OCI-LY7 (cell line): ENCODE results near the gene TM9SF2. TPM values are rescaled to one million over a fixed set of nuclear protein-coding genes. Genes with fewer than 3 reads are reported as not detected.

Source experiments
- BruUV-seq: library from RNA; stranded (reverse); fragments of 400-500 nt; replicated peaks from 2 replicates; lab custom pipeline; 2021; lab: Mats Ljungman, UMichigan
- CTCF ChIA-PET: fragments of 300-600 bp; sonication (Branson Sonifier 250); formaldehyde crosslinking; loops from one replicate; lab custom pipeline; 2022; ENCODE audit warnings: antibody characterized with exemption; ENCODE audit not compliant: unreplicated experiment; lab: Charles Lee
- POLR2A ChIA-PET: fragments of 300-600 bp; sonication (Branson Sonifier 250); formaldehyde crosslinking; loops from one replicate; lab custom pipeline; 2022; ENCODE audit warnings: antibody characterized with exemption; lab: Charles Lee
- DNase-seq: peaks from one replicate; pipeline ENCODE4 v3.0.0-alpha.2; 2015; ENCODE audit warnings: low spot score
- H2AFZ ChIP-seq: fragments of 200-600 bp; sonication (generic), shearing (Covaris generic); 2 replicates; pipeline ENCODE4 v1.6.1; 2014; ENCODE audit warnings: mild to moderate bottlenecking, antibody characterized with exemption, low read length, moderate library complexity
- H3K27ac ChIP-seq: fragments of 200-600 bp; sonication (generic); 2 replicates; pipeline ENCODE4 v1.5.1; 2014; ENCODE audit warnings: mixed run types, low read depth, mild to moderate bottlenecking, moderate library complexity, low read length, inconsistent platforms; ENCODE audit not compliant: poor library complexity, severe bottlenecking
- H3K36me3 ChIP-seq: fragments of 200-600 bp; sonication (generic); 2 replicates; pipeline ENCODE4 v1.6.1; 2014; ENCODE audit warnings: mild to moderate bottlenecking, antibody characterized with exemption, low read length, moderate library complexity, mixed read lengths; ENCODE audit not compliant: insufficient read depth
- H3K4me1 ChIP-seq: fragments of 200-600 bp; sonication (generic); 2 replicates; pipeline ENCODE4 v1.5.1; 2014; ENCODE audit warnings: mild to moderate bottlenecking, low read length; ENCODE audit not compliant: insufficient read depth, poor library complexity, severe bottlenecking
- H3K4me2 ChIP-seq: fragments of 200-600 bp; sonication (generic); 2 replicates; pipeline ENCODE4 v1.6.1; 2014; ENCODE audit warnings: mild to moderate bottlenecking, low read length
- H3K4me3 ChIP-seq: fragments of 200-600 bp; sonication (generic); 2 replicates; pipeline ENCODE4 v1.5.1; 2014; ENCODE audit warnings: mild to moderate bottlenecking, low read depth, low read length; ENCODE audit not compliant: poor library complexity, severe bottlenecking
- H3K79me2 ChIP-seq: fragments of 200-600 bp; sonication (generic); 2 replicates; pipeline ENCODE4 v1.6.1; 2016; ENCODE audit warnings: low read depth, mild to moderate bottlenecking, low read length, moderate library complexity, mixed read lengths; ENCODE audit not compliant: insufficient read depth
- H3K9me2 ChIP-seq: fragments of 200-600 bp; sonication (generic); 2 replicates; pipeline ENCODE4 v1.6.1; 2016; ENCODE audit warnings: mild to moderate bottlenecking, low read length, mixed read lengths; ENCODE audit not compliant: insufficient read depth
- H3K9me3 ChIP-seq: fragments of 200-600 bp; sonication (generic); 2 replicates; pipeline ENCODE4 v1.6.1; 2014; ENCODE audit warnings: mild to moderate bottlenecking, mixed run types, low read length, mixed read lengths
- H4K20me1 ChIP-seq: fragments of 200-600 bp; sonication (generic); 2 replicates; pipeline ENCODE4 v1.6.1; 2014; ENCODE audit warnings: mild to moderate bottlenecking, antibody characterized with exemption, low read length, moderate library complexity, mixed read lengths; ENCODE audit not compliant: insufficient read depth
- EZH2phosphoT487 ChIP-seq: fragments of 200-600 bp; sonication (generic); IDR thresholded peaks from 2 replicates; pipeline ENCODE4 v1.6.1; 2018; ENCODE audit warnings: low read depth, borderline replicate concordance, mild to moderate bottlenecking, mixed run types, antibody characterized with exemption, low read length, moderate library complexity, mixed read lengths
- intact Hi-C: fragments of 100-400 bp; cut with micrococcal nuclease; formaldehyde crosslinking; loops from one replicate; pipeline ENCODE4 v1.10.0; 2022; ENCODE audit not compliant: unreplicated experiment
- total RNA-seq, 2 experiments: library from RNA; depleted of rRNA in 1 of 2; stranded (reverse); fragments of >200 nt in 1 of 2; shearing (Covaris generic) in 1 of 2; gene quantifications; 2 replicates each; pipeline ENCODE4 v1.2.3, GENCODE V29; 2014 to 2022
- TF ChIP-seq, protein P1 (sequence below): fragments of 200-600 bp; sonication (generic); conservative IDR thresholded peaks from 2 replicates; pipeline ENCODE4 v1.5.1; 2014; ENCODE audit warnings: mild to moderate bottlenecking, antibody characterized with exemption, low read length, moderate library complexity, mixed read lengths

Gene TM9SF2
- total RNA-seq, 2 experiments from 2014 or later: 17.8 to 27.3 TPM

DNA sequence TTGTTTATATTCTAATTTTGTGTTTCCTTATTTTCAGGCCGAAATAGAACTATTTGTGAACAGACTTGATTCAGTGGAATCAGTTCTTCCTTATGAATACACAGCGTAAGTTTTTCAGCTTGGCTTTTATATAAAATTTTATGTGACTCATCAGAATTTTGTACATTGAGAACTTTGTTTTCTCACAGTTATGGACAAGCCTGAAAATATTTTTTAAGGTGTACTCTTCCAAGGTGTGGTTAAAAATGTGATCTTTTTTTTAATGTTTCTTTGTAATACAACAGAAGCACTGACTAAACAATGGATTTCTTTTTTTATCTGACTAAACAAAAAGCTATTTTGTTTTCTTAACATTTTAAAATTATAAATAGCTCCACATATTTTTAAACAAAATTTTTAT is 16.3 kb downstream of the TM9SF2 start:
- Histone ChIP-seq H3K4me3 (no peak overlapping the region), H3K36me3 (peaks cover 20% of the 10 kb centered on the region), H3K4me1 (no peaks in the 10 kb centered on the region), H4K20me1 (no peaks in the 10 kb centered on the region), H3K4me2 (no peak overlapping the region), H3K79me2 (peaks cover 40% of the 10 kb centered on the region; the same call in 1 of the 2 replicates), H3K27ac (no peak overlapping the region), H3K9me2 (no peaks in the 10 kb centered on the region), H3K9me3 (no peaks in the 10 kb centered on the region), H2AFZ (no peak overlapping the region)
- intact Hi-C loops: no loop called here
- TF ChIP-seq EZH2phosphoT487: no peak
- TF ChIP-seq, protein P1, sequence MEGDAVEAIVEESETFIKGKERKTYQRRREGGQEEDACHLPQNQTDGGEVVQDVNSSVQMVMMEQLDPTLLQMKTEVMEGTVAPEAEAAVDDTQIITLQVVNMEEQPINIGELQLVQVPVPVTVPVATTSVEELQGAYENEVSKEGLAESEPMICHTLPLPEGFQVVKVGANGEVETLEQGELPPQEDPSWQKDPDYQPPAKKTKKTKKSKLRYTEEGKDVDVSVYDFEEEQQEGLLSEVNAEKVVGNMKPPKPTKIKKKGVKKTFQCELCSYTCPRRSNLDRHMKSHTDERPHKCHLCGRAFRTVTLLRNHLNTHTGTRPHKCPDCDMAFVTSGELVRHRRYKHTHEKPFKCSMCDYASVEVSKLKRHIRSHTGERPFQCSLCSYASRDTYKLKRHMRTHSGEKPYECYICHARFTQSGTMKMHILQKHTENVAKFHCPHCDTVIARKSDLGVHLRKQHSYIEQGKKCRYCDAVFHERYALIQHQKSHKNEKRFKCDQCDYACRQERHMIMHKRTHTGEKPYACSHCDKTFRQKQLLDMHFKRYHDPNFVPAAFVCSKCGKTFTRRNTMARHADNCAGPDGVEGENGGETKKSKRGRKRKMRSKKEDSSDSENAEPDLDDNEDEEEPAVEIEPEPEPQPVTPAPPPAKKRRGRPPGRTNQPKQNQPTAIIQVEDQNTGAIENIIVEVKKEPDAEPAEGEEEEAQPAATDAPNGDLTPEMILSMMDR: no peak
- ChIA-PET POLR2A (interaction anchor here (0.6 to 3.0 kb wide), 3 partner anchors 11 to 35 kb away, joined by 4 to 10 read pairs (median 5); no protein-coding TSS in a partner anchor), CTCF (no interaction called here)
- BruUV-seq: no TSS peak
- no peak for DNase-seq

- Histone ChIP-seq H3K27ac (no peak overlapping the region), H3K9me3 (no peaks in the 10 kb centered on the region), H4K20me1 (no peaks in the 10 kb centered on the region), H3K79me2 (peaks cover 36% of the 10 kb centered on the region; the same call in 1 of the 2 replicates), H3K4me1 (no peaks in the 10 kb centered on the region), H3K4me2 (no peak overlapping the region), H2AFZ (no peak overlapping the region), H3K9me2 (no peaks in the 10 kb centered on the region), H3K4me3 (no peak overlapping the region), H3K36me3 (peaks cover 23% of the 10 kb centered on the region)
- no peak for DNase-seq
- intact Hi-C loops: no loop called here
- TF ChIP-seq EZH2phosphoT487: no peak
- TF ChIP-seq, protein P1: no peak
- POLR2A ChIA-PET: interaction anchor here (0.6 to 3.0 kb wide), 5 partner anchors 11 to 693 kb away, joined by 3 to 10 read pairs (median 5); no protein-coding TSS in a partner anchor
- CTCF ChIA-PET: no interaction called here
- no TSS peak for BruUV-seq
Measured at GRCh38 chr13:99517984-99518383, 16.7 kb downstream of the TM9SF2 start.

DNA sequence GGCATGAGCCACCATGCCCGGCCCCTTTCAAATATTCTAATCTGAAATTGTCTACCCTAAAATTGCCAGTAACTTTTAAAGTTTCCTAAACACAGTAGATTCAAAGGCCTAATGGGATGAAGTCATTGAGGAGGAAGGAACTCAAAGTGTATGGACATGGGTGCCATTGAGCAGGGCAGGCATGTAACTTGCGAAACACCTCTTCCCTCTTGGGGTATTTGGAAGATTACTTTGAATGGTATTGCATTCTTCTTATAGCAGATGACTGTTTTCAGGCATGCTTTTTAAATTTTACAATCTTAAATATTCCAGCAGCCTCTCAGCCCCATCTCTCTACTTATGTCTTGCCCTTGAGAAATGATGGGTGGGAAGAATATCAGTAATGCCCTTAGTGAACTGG is 21.0 kb downstream of the TM9SF2 start:
- no peak for DNase-seq
- CTCF ChIA-PET: no interaction called here
- no peak overlapping the region for H3K27ac ChIP-seq
- H3K9me3 ChIP-seq: no peaks in the 10 kb centered on the region
- H4K20me1 ChIP-seq: no peaks in the 10 kb centered on the region
- BruUV-seq: no TSS peak
- no peak overlapping the region for H2AFZ ChIP-seq
- no peak overlapping the region for H3K4me3 ChIP-seq
- H3K9me2 ChIP-seq: no peaks in the 10 kb centered on the region
- no peak overlapping the region for H3K4me2 ChIP-seq
- H3K4me1 ChIP-seq: no peaks in the 10 kb centered on the region
- H3K36me3 ChIP-seq: peaks cover 35% of the 10 kb centered on the region
- POLR2A ChIA-PET: no interaction called here
- intact Hi-C loops: no loop called here
- TF ChIP-seq, protein P1: no peak
- TF ChIP-seq EZH2phosphoT487: no peak
- H3K79me2 ChIP-seq: peaks cover 3% of the 10 kb centered on the region; the same call in 1 of the 2 replicates
